ENCODE data around the gene PSMD8.

DNA sequence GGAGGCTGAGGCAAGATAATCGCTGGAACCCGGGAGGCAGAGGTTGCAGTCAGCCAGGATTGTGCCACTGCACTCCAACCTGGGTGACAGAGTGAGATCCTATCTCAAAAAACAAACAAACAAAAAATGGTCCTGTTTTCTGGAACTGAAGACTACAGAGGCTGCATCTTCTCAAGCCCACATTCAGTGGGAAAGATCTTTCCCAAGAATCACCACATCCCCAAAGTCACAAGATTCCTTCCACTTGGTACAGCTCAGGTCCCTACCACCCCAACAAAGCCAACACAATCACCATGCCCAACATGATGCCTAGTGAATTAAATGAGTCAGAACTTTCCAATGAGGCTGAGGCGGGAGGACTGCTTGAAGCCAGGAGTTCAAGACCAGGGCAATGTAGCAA, 23.5 kb upstream of the PSMD8 start:
- TF ChIP-seq, protein P1, sequence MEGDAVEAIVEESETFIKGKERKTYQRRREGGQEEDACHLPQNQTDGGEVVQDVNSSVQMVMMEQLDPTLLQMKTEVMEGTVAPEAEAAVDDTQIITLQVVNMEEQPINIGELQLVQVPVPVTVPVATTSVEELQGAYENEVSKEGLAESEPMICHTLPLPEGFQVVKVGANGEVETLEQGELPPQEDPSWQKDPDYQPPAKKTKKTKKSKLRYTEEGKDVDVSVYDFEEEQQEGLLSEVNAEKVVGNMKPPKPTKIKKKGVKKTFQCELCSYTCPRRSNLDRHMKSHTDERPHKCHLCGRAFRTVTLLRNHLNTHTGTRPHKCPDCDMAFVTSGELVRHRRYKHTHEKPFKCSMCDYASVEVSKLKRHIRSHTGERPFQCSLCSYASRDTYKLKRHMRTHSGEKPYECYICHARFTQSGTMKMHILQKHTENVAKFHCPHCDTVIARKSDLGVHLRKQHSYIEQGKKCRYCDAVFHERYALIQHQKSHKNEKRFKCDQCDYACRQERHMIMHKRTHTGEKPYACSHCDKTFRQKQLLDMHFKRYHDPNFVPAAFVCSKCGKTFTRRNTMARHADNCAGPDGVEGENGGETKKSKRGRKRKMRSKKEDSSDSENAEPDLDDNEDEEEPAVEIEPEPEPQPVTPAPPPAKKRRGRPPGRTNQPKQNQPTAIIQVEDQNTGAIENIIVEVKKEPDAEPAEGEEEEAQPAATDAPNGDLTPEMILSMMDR (conservative IDR thresholded peaks at IDR 0.05 in 1 of 2, IDR thresholded peaks at IDR 0.05 in 1 of 2; ENCODE audit: extremely low read depth in 1 of 2, insufficient read depth in 1 of 2, low read depth in 1 of 2, low read length in 2 of 2) = no peak
- TF ChIP-seq EZH2 (IDR thresholded peaks at IDR 0.05; ENCODE audit: borderline replicate concordance, low read length) = no peak
